Measurements from ENCODE around the gene ERO1B. TPM values are rescaled to one million over a fixed set of nuclear protein-coding genes. Genes with fewer than 3 reads are reported as not detected.

The ERO1B gene
- polyA plus RNA-seq, 1 donor from 2014 or later = 2.7 TPM

DNA sequence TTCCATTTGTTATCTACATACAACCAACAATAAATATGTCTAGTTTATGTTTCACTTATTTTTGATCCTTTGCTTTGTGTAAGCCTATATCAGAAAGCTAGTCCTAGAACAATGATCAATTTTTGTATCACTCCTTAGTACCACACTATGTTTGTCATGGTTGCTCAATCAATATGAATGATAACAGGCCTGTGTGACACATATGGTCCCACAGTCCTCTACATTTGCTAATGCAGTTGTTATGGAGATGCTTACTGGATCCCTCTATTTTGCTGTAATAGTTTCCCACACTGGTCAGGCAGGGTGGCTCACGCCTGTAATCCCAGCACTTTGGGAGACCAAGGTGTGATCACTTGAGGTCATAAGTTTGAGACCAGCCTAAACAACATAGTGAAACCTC lies 59.1 kb downstream of the ERO1B start:
- no peaks in the 10 kb centered on the region for H3K36me3 ChIP-seq (ENCODE audit: insufficient read depth, low read length)
- H3K4me3 ChIP-seq (ENCODE audit: low read length) = no peak overlapping the region
- TF ChIP-seq, protein P1, sequence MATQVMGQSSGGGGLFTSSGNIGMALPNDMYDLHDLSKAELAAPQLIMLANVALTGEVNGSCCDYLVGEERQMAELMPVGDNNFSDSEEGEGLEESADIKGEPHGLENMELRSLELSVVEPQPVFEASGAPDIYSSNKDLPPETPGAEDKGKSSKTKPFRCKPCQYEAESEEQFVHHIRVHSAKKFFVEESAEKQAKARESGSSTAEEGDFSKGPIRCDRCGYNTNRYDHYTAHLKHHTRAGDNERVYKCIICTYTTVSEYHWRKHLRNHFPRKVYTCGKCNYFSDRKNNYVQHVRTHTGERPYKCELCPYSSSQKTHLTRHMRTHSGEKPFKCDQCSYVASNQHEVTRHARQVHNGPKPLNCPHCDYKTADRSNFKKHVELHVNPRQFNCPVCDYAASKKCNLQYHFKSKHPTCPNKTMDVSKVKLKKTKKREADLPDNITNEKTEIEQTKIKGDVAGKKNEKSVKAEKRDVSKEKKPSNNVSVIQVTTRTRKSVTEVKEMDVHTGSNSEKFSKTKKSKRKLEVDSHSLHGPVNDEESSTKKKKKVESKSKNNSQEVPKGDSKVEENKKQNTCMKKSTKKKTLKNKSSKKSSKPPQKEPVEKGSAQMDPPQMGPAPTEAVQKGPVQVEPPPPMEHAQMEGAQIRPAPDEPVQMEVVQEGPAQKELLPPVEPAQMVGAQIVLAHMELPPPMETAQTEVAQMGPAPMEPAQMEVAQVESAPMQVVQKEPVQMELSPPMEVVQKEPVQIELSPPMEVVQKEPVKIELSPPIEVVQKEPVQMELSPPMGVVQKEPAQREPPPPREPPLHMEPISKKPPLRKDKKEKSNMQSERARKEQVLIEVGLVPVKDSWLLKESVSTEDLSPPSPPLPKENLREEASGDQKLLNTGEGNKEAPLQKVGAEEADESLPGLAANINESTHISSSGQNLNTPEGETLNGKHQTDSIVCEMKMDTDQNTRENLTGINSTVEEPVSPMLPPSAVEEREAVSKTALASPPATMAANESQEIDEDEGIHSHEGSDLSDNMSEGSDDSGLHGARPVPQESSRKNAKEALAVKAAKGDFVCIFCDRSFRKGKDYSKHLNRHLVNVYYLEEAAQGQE (IDR thresholded peaks at IDR 0.05; ENCODE audit: borderline replicate concordance) = no peak
- no peak for TF ChIP-seq EP300 (conservative IDR thresholded peaks at IDR 0.05; ENCODE audit: poor library complexity, severe bottlenecking)
- TF ChIP-seq POLR2AphosphoS5 (IDR thresholded peaks at IDR 0.05) = no peak
- TF ChIP-seq MXI1 (conservative IDR thresholded peaks at IDR 0.05; ENCODE audit: poor library complexity, severe bottlenecking) = no peak
- TF ChIP-seq, protein P2, sequence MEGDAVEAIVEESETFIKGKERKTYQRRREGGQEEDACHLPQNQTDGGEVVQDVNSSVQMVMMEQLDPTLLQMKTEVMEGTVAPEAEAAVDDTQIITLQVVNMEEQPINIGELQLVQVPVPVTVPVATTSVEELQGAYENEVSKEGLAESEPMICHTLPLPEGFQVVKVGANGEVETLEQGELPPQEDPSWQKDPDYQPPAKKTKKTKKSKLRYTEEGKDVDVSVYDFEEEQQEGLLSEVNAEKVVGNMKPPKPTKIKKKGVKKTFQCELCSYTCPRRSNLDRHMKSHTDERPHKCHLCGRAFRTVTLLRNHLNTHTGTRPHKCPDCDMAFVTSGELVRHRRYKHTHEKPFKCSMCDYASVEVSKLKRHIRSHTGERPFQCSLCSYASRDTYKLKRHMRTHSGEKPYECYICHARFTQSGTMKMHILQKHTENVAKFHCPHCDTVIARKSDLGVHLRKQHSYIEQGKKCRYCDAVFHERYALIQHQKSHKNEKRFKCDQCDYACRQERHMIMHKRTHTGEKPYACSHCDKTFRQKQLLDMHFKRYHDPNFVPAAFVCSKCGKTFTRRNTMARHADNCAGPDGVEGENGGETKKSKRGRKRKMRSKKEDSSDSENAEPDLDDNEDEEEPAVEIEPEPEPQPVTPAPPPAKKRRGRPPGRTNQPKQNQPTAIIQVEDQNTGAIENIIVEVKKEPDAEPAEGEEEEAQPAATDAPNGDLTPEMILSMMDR (IDR thresholded peaks at IDR 0.05; ENCODE audit: poor library complexity, severe bottlenecking) = no peak
- no peak for TF ChIP-seq SMC3 (conservative IDR thresholded peaks at IDR 0.05; ENCODE audit: poor library complexity)
- no peak for TF ChIP-seq EZH2 (IDR thresholded peaks at IDR 0.05; ENCODE audit: borderline replicate concordance, insufficient read depth, low read length, poor library complexity, severe bottlenecking)
- TF ChIP-seq TAF1 (IDR thresholded peaks at IDR 0.05; ENCODE audit: low read depth) = no peak
- no peak for TF ChIP-seq RAD21 (conservative IDR thresholded peaks at IDR 0.05)
- no peaks in the 10 kb centered on the region for H3K79me2 ChIP-seq (replicated peaks; ENCODE audit: insufficient read depth, low read length)
- H3K4me2 ChIP-seq (ENCODE audit: low read length) = no peak overlapping the region
- no peak overlapping the region for H3K9ac ChIP-seq (ENCODE audit: low read length)
- H3K27ac ChIP-seq (ENCODE audit: low read length) = no peak overlapping the region
- H2AFZ ChIP-seq (ENCODE audit: low read depth, low read length) = no peak overlapping the region
- no peaks in the 10 kb centered on the region for H4K20me1 ChIP-seq (ENCODE audit: insufficient read depth)
- H3K9me3 ChIP-seq (ENCODE audit: low read length) = no peaks in the 10 kb centered on the region
- no peaks in the 10 kb centered on the region for H3K9me2 ChIP-seq (ENCODE audit: insufficient read depth, low read length)
- H3K27me3 ChIP-seq (ENCODE audit: insufficient read depth, low read depth, low read length) = no peaks in the 10 kb centered on the region
- H3F3A ChIP-seq (ENCODE audit: insufficient read depth, low read length, poor library complexity, severe bottlenecking) = no peaks in the 10 kb centered on the region

DNA sequence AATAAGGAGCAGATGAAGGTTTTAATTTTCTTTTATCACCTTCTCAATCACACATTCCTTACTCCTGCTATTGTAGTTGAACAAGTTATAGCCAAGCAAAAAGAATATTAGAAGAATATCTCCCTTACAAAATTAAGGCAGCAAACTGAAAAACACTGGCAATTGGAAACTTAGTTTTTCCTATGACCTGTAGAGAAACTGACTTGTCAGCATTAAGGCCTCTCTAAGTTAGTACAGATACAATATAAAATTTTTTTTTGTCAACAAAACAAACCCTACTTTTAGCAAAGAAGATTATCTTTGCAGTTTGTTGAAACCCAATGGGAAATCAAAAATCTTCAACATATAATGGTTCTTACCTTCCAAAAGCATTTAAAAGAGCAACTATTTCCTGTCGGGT lies 61.3 kb downstream of the ERO1B start:
- no peak overlapping the region for H2AFZ ChIP-seq (ENCODE audit: low read depth, low read length)
- no peaks in the 10 kb centered on the region for H3K36me3 ChIP-seq (ENCODE audit: insufficient read depth, low read length)
- TF ChIP-seq, protein P2 (IDR thresholded peaks at IDR 0.05; ENCODE audit: poor library complexity, severe bottlenecking) = no peak
- TF ChIP-seq TAF1 (IDR thresholded peaks at IDR 0.05; ENCODE audit: low read depth) (no peak), POLR2AphosphoS5 (IDR thresholded peaks at IDR 0.05) (no peak), SMC3 (conservative IDR thresholded peaks at IDR 0.05; ENCODE audit: poor library complexity) (no peak), MXI1 (conservative IDR thresholded peaks at IDR 0.05; ENCODE audit: poor library complexity, severe bottlenecking) (no peak), EP300 (conservative IDR thresholded peaks at IDR 0.05; ENCODE audit: poor library complexity, severe bottlenecking) (no peak), EZH2 (IDR thresholded peaks at IDR 0.05; ENCODE audit: borderline replicate concordance, insufficient read depth, low read length, poor library complexity, severe bottlenecking) (no peak), RAD21 (conservative IDR thresholded peaks at IDR 0.05) (no peak)
- TF ChIP-seq, protein P1 (IDR thresholded peaks at IDR 0.05; ENCODE audit: borderline replicate concordance) = no peak
- no peak overlapping the region for H3K4me3 ChIP-seq (ENCODE audit: low read length)
- no peaks in the 10 kb centered on the region for H3K9me2 ChIP-seq (ENCODE audit: insufficient read depth, low read length)
- no peak overlapping the region for H3K9ac ChIP-seq (ENCODE audit: low read length)
- no peaks in the 10 kb centered on the region for H3K9me3 ChIP-seq (ENCODE audit: low read length)
- H3K27ac ChIP-seq (ENCODE audit: low read length) = no peak overlapping the region
- H3K4me2 ChIP-seq (ENCODE audit: low read length) = no peak overlapping the region
- no peaks in the 10 kb centered on the region for H4K20me1 ChIP-seq (ENCODE audit: insufficient read depth)
- no peaks in the 10 kb centered on the region for H3K79me2 ChIP-seq (replicated peaks; ENCODE audit: insufficient read depth, low read length)
- H3K27me3 ChIP-seq (ENCODE audit: insufficient read depth, low read depth, low read length) = no peaks in the 10 kb centered on the region
- H3F3A ChIP-seq (ENCODE audit: insufficient read depth, low read length, poor library complexity, severe bottlenecking) = no peaks in the 10 kb centered on the region

All from neural cell (in vitro differentiated cells).